PFSK-1 (cell line): ENCODE results near the gene ARHGAP18.

Experiments
- FOXP2 ChIP-seq: optimal IDR thresholded peaks from 2 replicates; pipeline ENCODE3; 2011; ENCODE audit warnings: borderline replicate concordance, control low read depth, inconsistent platforms; ENCODE audit not compliant: insufficient read depth; ENCODE audit errors: extremely low read length, extremely low read depth
- POLR2AphosphoS5 ChIP-seq: IDR thresholded peaks from 2 replicates; pipeline ENCODE4 v1.6.1; 2012; ENCODE audit warnings: low read depth, mild to moderate bottlenecking, control low read depth, low read length, moderate library complexity
- REST ChIP-seq, 2 experiments: IDR thresholded peaks; 2 replicates each; pipeline versions ENCODE4 v1.6.1 to v1.8.0; 2011 to 2012; ENCODE audit warnings: low read depth in 2 of 2, low read length in 2 of 2, control low read depth in 1 of 2, inconsistent platforms in 1 of 2, mild to moderate bottlenecking in 1 of 2, moderate library complexity in 1 of 2; ENCODE audit not compliant: insufficient read depth in 1 of 2
- SIN3A ChIP-seq: IDR thresholded peaks from 2 replicates; pipeline ENCODE4 v1.6.1; 2012; ENCODE audit warnings: mild to moderate bottlenecking, low read length, moderate library complexity, borderline replicate concordance; ENCODE audit not compliant: insufficient read depth
- TAF1 ChIP-seq: IDR thresholded peaks from 2 replicates; pipeline ENCODE4 v1.6.1; 2012; ENCODE audit warnings: low read length, control low read depth, borderline replicate concordance; ENCODE audit not compliant: insufficient read depth

The ARHGAP18 gene

GRCh38 chr6:129558248-129558647, 151.7 kb downstream of the ARHGAP18 start:
- no peak for TF ChIP-seq SIN3A

- TF ChIP-seq POLR2AphosphoS5 (no peak), REST (IDR thresholded peaks at IDR 0.05; ENCODE audit: insufficient read depth in 1 of 2, low read depth in 2 of 2, low read length in 2 of 2) (no peak), FOXP2 (no peak), TAF1 (no peak), SIN3A (no peak)
Measured at GRCh38 chr6:129555206-129555832, 154.7 kb downstream of the ARHGAP18 start.

GRCh38 chr6:129552413-129552812, 157.6 kb downstream of the ARHGAP18 start:
- TF ChIP-seq FOXP2 (no peak), TAF1 (no peak), REST (IDR thresholded peaks at IDR 0.05; ENCODE audit: insufficient read depth in 1 of 2, low read depth in 2 of 2, low read length in 2 of 2) (no peak), POLR2AphosphoS5 (no peak), SIN3A (no peak)

GRCh38 chr6:129551486-129551885, 158.5 kb downstream of the ARHGAP18 start:
- no peak for TF ChIP-seq SIN3A
- no peak for TF ChIP-seq REST (IDR thresholded peaks at IDR 0.05; ENCODE audit: insufficient read depth in 1 of 2, low read depth in 2 of 2, low read length in 2 of 2)
- TF ChIP-seq TAF1, result no peak
- TF ChIP-seq POLR2AphosphoS5, result no peak
- TF ChIP-seq FOXP2, result no peak

- no peak for TF ChIP-seq REST (IDR thresholded peaks at IDR 0.05; ENCODE audit: insufficient read depth in 1 of 2, low read depth in 2 of 2, low read length in 2 of 2)
- TF ChIP-seq FOXP2, result no peak
- no peak for TF ChIP-seq TAF1
- no peak for TF ChIP-seq POLR2AphosphoS5
- no peak for TF ChIP-seq SIN3A
Measured at GRCh38 chr6:129546702-129547101, 163.3 kb downstream of the ARHGAP18 start.
